Mucosa of stomach (tissue), 1 donor: ENCODE measurements around the gene COQ8B.
"Not testable (repeated sequence)": the region's sequence is repeated elsewhere in the genome, so short reads cannot be mapped to it uniquely, and the experiment has no call there.

ENCODE experiments used
- H3K27me3 ChIP-seq: one replicate; pipeline ENCODE4 v1.7.0; 2013; ENCODE audit warnings: mild to moderate bottlenecking, low read length; ENCODE audit not compliant: control insufficient read depth, insufficient read depth
- H3K36me3 ChIP-seq: one replicate; pipeline ENCODE4 v1.7.0; 2013; ENCODE audit warnings: low read length; ENCODE audit not compliant: control insufficient read depth, insufficient read depth
- H3K4me1 ChIP-seq: one replicate; pipeline ENCODE4 v1.7.0; 2013; ENCODE audit warnings: mild to moderate bottlenecking, low read length; ENCODE audit not compliant: control insufficient read depth, insufficient read depth
- H3K4me3 ChIP-seq: one replicate; pipeline ENCODE4 v1.7.0; 2013; ENCODE audit warnings: low read length
- H3K9ac ChIP-seq: one replicate; pipeline ENCODE4 v1.7.0; 2013; ENCODE audit warnings: mild to moderate bottlenecking, low read length, moderate library complexity
- H3K9me3 ChIP-seq: one replicate; pipeline ENCODE4 v1.7.0; 2013; ENCODE audit warnings: mild to moderate bottlenecking, low read length, moderate library complexity; ENCODE audit not compliant: control insufficient read depth
- donor health status: Pancreatic carcinoma.

COQ8B gene

GRCh38 chr19:40716482-40717324 lies at the start of gene COQ8B, which contains the start of gene ITPKC:
Gene COQ8B, minus strand, starts transcription at chr19:40716886. Its CDS starts 2,254 bp downstream, at chr19:40714632.
Gene ITPKC, plus strand, starts transcription at chr19:40717112. Its CDS starts 24 bp downstream, at chr19:40717136.
- H3K4me1 ChIP-seq: peaks cover 48% of the 10 kb centered on the region
- no peaks in the 10 kb centered on the region for H3K36me3 ChIP-seq
- peak within 1 kb of the TSS; percentile 76 for H3K4me3 ChIP-seq
- peak within 1 kb of the TSS; percentile 95 for H3K9ac ChIP-seq
- no peaks in the 10 kb centered on the region for H3K27me3 ChIP-seq
- H3K9me3 ChIP-seq: no peaks in the 10 kb centered on the region

- not testable (repeated sequence) for H3K27me3 ChIP-seq, H3K9me3 ChIP-seq, H3K4me1 ChIP-seq, H3K4me3 ChIP-seq, H3K9ac ChIP-seq
- H3K36me3 ChIP-seq: peaks cover 27% of the 10 kb centered on the region
These were observed 49.7 kb upstream of the COQ8B start for GRCh38 chr19:40766385-40766784.

GRCh38 chr19:40763963-40764362 lies 47.3 kb upstream of the COQ8B start:
- Histone ChIP-seq H3K9me3 (no peaks in the 10 kb centered on the region), H3K4me1 (no peaks in the 10 kb centered on the region), H3K9ac (no peak overlapping the region), H3K27me3 (no peaks in the 10 kb centered on the region), H3K36me3 (peaks cover 39% of the 10 kb centered on the region), H3K4me3 (no peak overlapping the region)

GRCh38 chr19:40763526-40763925 lies 46.8 kb upstream of the COQ8B start:
- no peak overlapping the region for H3K9ac ChIP-seq
- H3K27me3 ChIP-seq: no peaks in the 10 kb centered on the region
- H3K4me3 ChIP-seq: no peak overlapping the region
- peaks cover 39% of the 10 kb centered on the region for H3K36me3 ChIP-seq
- no peaks in the 10 kb centered on the region for H3K9me3 ChIP-seq
- no peaks in the 10 kb centered on the region for H3K4me1 ChIP-seq

- Histone ChIP-seq H3K4me3 (no peak overlapping the region), H3K36me3 (peaks cover 39% of the 10 kb centered on the region), H3K9me3 (no peaks in the 10 kb centered on the region), H3K4me1 (no peaks in the 10 kb centered on the region), H3K9ac (no peak overlapping the region), H3K27me3 (no peaks in the 10 kb centered on the region)
These were observed 46.2 kb upstream of the COQ8B start for GRCh38 chr19:40762754-40763470.

GRCh38 chr19:40759352-40759751 lies 42.7 kb upstream of the COQ8B start:
- Histone ChIP-seq H3K36me3 (peaks cover 22% of the 10 kb centered on the region), H3K9ac (no peak overlapping the region), H3K4me1 (peaks cover 11% of the 10 kb centered on the region), H3K4me3 (no peak overlapping the region), H3K9me3 (no peaks in the 10 kb centered on the region), H3K27me3 (no peaks in the 10 kb centered on the region)

GRCh38 chr19:40758491-40758890 lies 41.8 kb upstream of the COQ8B start:
- Histone ChIP-seq H3K27me3 (no peaks in the 10 kb centered on the region), H3K9ac (no peak overlapping the region), H3K4me1 (peaks cover 16% of the 10 kb centered on the region), H3K36me3 (peaks cover 14% of the 10 kb centered on the region), H3K9me3 (no peaks in the 10 kb centered on the region), H3K4me3 (no peak overlapping the region)

GRCh38 chr19:40756502-40757110 lies 39.9 kb upstream of the COQ8B start:
- no peaks in the 10 kb centered on the region for H3K9me3 ChIP-seq
- peaks cover 16% of the 10 kb centered on the region for H3K4me1 ChIP-seq
- H3K27me3 ChIP-seq: no peaks in the 10 kb centered on the region
- H3K4me3 ChIP-seq: no peak overlapping the region
- H3K36me3 ChIP-seq: peaks cover 12% of the 10 kb centered on the region
- no peak overlapping the region for H3K9ac ChIP-seq

- H3K9ac ChIP-seq: no peak overlapping the region
- H3K36me3 ChIP-seq: peaks cover 12% of the 10 kb centered on the region
- no peak overlapping the region for H3K4me3 ChIP-seq
- H3K27me3 ChIP-seq: no peaks in the 10 kb centered on the region
- no peaks in the 10 kb centered on the region for H3K9me3 ChIP-seq
- H3K4me1 ChIP-seq: peaks cover 16% of the 10 kb centered on the region
These were observed 39.1 kb upstream of the COQ8B start for GRCh38 chr19:40755791-40756190.

- Histone ChIP-seq H3K9ac (no peak overlapping the region), H3K9me3 (no peaks in the 10 kb centered on the region), H3K4me3 (no peak overlapping the region), H3K4me1 (peaks cover 16% of the 10 kb centered on the region), H3K27me3 (no peaks in the 10 kb centered on the region), H3K36me3 (peaks cover 8% of the 10 kb centered on the region)
These were observed 38.5 kb upstream of the COQ8B start for GRCh38 chr19:40755248-40755624.

GRCh38 chr19:40754611-40755247 lies 38.0 kb upstream of the COQ8B start:
- peaks cover 5% of the 10 kb centered on the region for H3K36me3 ChIP-seq
- peaks cover 20% of the 10 kb centered on the region for H3K4me1 ChIP-seq
- no peak overlapping the region for H3K4me3 ChIP-seq
- H3K9me3 ChIP-seq: no peaks in the 10 kb centered on the region
- no peaks in the 10 kb centered on the region for H3K27me3 ChIP-seq
- H3K9ac ChIP-seq: peak overlapping the region; percentile 22
